Hepatocyte (in vitro differentiated cells): ENCODE data around the gene COQ2.

Experiments
- EZH2 ChIP-seq: fragments of 200-600 bp; sonication (generic); IDR thresholded peaks from 2 replicates; pipeline ENCODE4 v1.6.1; 2016; ENCODE audit warnings: antibody characterized with exemption, mild to moderate bottlenecking, borderline replicate concordance
- EZH2phosphoT487 ChIP-seq: fragments of 200-600 bp; sonication (generic); IDR thresholded peaks from one replicate; pipeline ENCODE4 v1.6.1; 2018; ENCODE audit warnings: antibody characterized with exemption, mild to moderate bottlenecking, low read depth, moderate library complexity; ENCODE audit not compliant: unreplicated experiment, severe bottlenecking

DNA sequence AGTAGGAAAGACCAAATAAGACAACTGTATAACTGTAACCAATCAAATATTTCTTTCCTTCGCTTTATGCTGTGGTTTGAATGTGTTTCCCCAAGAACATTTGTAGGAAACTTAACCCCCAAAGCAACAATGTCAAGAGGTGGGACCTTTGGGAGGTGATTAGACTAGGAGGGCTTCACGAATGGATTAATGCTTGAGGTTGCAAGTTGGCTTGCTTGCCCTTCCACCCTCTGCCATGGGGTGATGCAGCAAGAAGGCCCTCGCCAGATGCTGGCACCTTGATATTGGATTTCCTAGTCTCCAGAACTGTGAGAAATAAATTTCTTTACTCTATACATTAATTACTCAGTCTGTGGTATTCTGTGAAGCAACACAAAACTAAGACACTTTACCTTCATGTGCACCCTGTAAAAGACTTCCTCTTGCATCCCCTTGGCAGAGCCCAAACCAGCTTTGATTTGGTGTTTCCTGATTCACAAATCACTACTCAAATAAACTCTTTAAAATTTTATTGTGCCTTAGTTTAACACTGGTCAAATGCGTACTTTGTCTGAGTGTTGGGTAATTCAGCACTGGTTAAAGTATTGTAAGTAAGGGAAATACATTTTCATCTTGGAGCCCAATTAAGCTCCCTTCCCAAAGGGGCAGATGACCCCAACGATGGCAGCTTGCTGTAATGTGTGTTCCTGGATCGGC is 59.9 kb downstream of the COQ2 start:
- TF ChIP-seq EZH2 (no peak), EZH2phosphoT487 (no peak)
